MM.1S (cell line): ENCODE data around the gene S100A3.

Source experiments
- DNase-seq: peaks from one replicate; pipeline ENCODE4 v3.0.0-alpha.2; 2015
- H2AFZ ChIP-seq: fragments of 300-600 bp; sonication (generic); 2 replicates; pipeline ENCODE4 v1.6.0; 2016; ENCODE audit warnings: antibody characterized with exemption, low read length
- H3F3A ChIP-seq: fragments of 300-600 bp; sonication (generic); 2 replicates; pipeline ENCODE4 v1.6.1; 2016; ENCODE audit warnings: mild to moderate bottlenecking, antibody characterized with exemption, low read length, moderate library complexity, mixed read lengths; ENCODE audit not compliant: insufficient read depth
- H3K27ac ChIP-seq: fragments of 300-600 bp; sonication (generic); 2 replicates; pipeline ENCODE4 v1.5.1; 2016; ENCODE audit warnings: mild to moderate bottlenecking, low read length
- H3K27me3 ChIP-seq: fragments of 300-600 bp; sonication (generic); replicated peaks from 2 replicates; pipeline ENCODE4 v1.6.0; 2016; ENCODE audit warnings: low read length; ENCODE audit not compliant: insufficient read depth
- H3K36me3 ChIP-seq: fragments of 300-600 bp; sonication (generic); replicated peaks from 2 replicates; pipeline ENCODE4 v1.6.1; 2016; ENCODE audit warnings: mild to moderate bottlenecking, low read length, mixed read lengths; ENCODE audit not compliant: insufficient read depth
- H3K4me1 ChIP-seq: fragments of 300-600 bp; sonication (generic); 2 replicates; pipeline ENCODE4 v1.6.1; 2016; ENCODE audit warnings: low read length, mixed read lengths
- H3K4me2 ChIP-seq: fragments of 300-600 bp; sonication (generic); 2 replicates; pipeline ENCODE4 v1.6.0; 2016; ENCODE audit warnings: low read depth, low read length
- H3K4me3 ChIP-seq: fragments of 300-600 bp; sonication (generic); 2 replicates; pipeline ENCODE4 v1.5.1; 2016; ENCODE audit warnings: low read length, mixed read lengths
- H3K79me2 ChIP-seq: fragments of 300-600 bp; sonication (generic); 2 replicates; pipeline ENCODE4 v1.6.1; 2016; ENCODE audit warnings: mixed run types, low read length, mixed read lengths
- H3K9ac ChIP-seq: fragments of 300-600 bp; sonication (generic); 2 replicates; pipeline ENCODE4 v1.6.1; 2016; ENCODE audit warnings: low read length, mixed read lengths
- H3K9me2 ChIP-seq: fragments of 300-600 bp; sonication (generic); replicated peaks from 2 replicates; pipeline ENCODE4 v1.6.1; 2016; ENCODE audit warnings: mild to moderate bottlenecking, low read length, mixed read lengths; ENCODE audit not compliant: insufficient read depth
- H3K9me3 ChIP-seq: fragments of 300-600 bp; sonication (generic); replicated peaks from 2 replicates; pipeline ENCODE4 v1.6.1; 2016; ENCODE audit warnings: mild to moderate bottlenecking, low read length, mixed read lengths; ENCODE audit not compliant: insufficient read depth
- H4K20me1 ChIP-seq: fragments of 300-600 bp; sonication (generic); 2 replicates; pipeline ENCODE4 v1.6.1; 2016; ENCODE audit warnings: mild to moderate bottlenecking, low read length, moderate library complexity, mixed read lengths; ENCODE audit not compliant: insufficient read depth
- EZH2 ChIP-seq: fragments of 300-600 bp; sonication (generic); optimal IDR thresholded peaks from 2 replicates; pipeline ENCODE3; 2017; ENCODE audit warnings: low read depth, mild to moderate bottlenecking, antibody characterized with exemption, low read length, mixed read lengths
- EZH2phosphoT487 ChIP-seq: fragments of 300-600 bp; sonication (generic); IDR thresholded peaks from 2 replicates; pipeline ENCODE4 v1.6.1; 2018; ENCODE audit warnings: antibody characterized with exemption, low read length
- TF ChIP-seq, protein P1 (sequence below): fragments of 300-600 bp; sonication (generic); IDR thresholded peaks from 2 replicates; pipeline ENCODE4 v1.5.1; 2016; ENCODE audit warnings: antibody characterized with exemption, low read length, mixed read lengths

S100A3 gene

GRCh38 chr1:153543736-153544135, 5.3 kb downstream of the S100A3 start:
- H2AFZ ChIP-seq: no peak overlapping the region
- 0 out of 2 replicates have a peak, but pooled peaks cover 10% of the 10 kb centered on the region for H3K4me1 ChIP-seq
- no peak overlapping the region for H3K27ac ChIP-seq
- H3K27me3 ChIP-seq: no peaks in the 10 kb centered on the region
- no peaks in the 10 kb centered on the region for H3K9me3 ChIP-seq
- DNase-seq: no peak
- H4K20me1 ChIP-seq: no peaks in the 10 kb centered on the region
- no peak overlapping the region for H3K9ac ChIP-seq
- H3K36me3 ChIP-seq: no peaks in the 10 kb centered on the region
- no peak overlapping the region for H3K4me3 ChIP-seq
- H3K79me2 ChIP-seq: no peaks in the 10 kb centered on the region
- no peak for TF ChIP-seq EZH2
- no peak for TF ChIP-seq EZH2phosphoT487
- TF ChIP-seq, protein P1, sequence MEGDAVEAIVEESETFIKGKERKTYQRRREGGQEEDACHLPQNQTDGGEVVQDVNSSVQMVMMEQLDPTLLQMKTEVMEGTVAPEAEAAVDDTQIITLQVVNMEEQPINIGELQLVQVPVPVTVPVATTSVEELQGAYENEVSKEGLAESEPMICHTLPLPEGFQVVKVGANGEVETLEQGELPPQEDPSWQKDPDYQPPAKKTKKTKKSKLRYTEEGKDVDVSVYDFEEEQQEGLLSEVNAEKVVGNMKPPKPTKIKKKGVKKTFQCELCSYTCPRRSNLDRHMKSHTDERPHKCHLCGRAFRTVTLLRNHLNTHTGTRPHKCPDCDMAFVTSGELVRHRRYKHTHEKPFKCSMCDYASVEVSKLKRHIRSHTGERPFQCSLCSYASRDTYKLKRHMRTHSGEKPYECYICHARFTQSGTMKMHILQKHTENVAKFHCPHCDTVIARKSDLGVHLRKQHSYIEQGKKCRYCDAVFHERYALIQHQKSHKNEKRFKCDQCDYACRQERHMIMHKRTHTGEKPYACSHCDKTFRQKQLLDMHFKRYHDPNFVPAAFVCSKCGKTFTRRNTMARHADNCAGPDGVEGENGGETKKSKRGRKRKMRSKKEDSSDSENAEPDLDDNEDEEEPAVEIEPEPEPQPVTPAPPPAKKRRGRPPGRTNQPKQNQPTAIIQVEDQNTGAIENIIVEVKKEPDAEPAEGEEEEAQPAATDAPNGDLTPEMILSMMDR: no peak
- H3K4me2 ChIP-seq: no peak overlapping the region
- no peaks in the 10 kb centered on the region for H3F3A ChIP-seq
- H3K9me2 ChIP-seq: no peaks in the 10 kb centered on the region

DNA sequence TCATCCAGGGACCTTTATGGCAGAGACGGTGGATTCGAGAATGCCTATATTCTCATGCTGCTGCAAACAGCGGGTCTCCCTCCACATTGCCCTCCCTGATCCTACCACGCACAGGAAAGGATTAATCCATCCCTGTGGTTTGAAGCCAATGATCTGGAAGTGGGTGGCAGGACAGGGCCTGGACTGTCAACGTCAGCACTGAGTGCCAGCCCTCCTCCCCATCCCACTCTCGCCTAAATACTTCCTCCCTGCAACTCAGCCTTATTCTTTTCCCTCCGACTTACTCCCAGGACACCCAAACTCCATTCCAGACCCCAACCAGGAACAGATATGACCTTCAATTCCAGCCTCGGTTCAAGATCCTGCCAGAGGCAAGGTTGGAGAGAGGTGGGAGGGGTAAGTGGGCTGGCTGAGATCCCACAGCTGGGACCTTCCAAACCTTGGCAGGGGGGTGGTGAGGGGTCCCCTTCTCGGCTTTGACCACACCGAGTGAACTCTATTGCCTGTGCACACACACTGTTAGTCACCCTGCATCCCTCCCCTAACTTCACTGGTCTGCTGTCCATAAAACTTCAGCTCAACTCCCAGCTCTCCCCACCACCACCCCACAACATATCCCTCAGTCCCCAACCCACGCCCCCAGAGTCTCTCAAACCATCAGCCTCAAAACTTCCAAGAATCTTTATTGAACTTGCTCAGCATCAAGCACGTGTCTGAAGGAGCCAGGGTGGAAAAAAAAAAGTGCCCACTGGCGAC, 5.9 kb downstream of the S100A3 start:
- no peak overlapping the region for H3K27ac ChIP-seq
- TF ChIP-seq EZH2phosphoT487 (no peak), EZH2 (no peak)
- TF ChIP-seq, protein P1: no peak
- H3K4me3 ChIP-seq: no peak overlapping the region
- H2AFZ ChIP-seq: no peak overlapping the region
- no peak overlapping the region for H3K4me2 ChIP-seq
- peaks cover 14% of the 10 kb centered on the region; the same call in 1 of the 2 replicates for H3K4me1 ChIP-seq
- DNase-seq: no peak
- no peak overlapping the region for H3K9ac ChIP-seq
- no peaks in the 10 kb centered on the region for H3K36me3 ChIP-seq
- H3F3A ChIP-seq: no peaks in the 10 kb centered on the region
- no peaks in the 10 kb centered on the region for H3K27me3 ChIP-seq
- no peaks in the 10 kb centered on the region for H3K9me3 ChIP-seq
- H4K20me1 ChIP-seq: no peaks in the 10 kb centered on the region
- H3K9me2 ChIP-seq: no peaks in the 10 kb centered on the region
- H3K79me2 ChIP-seq: no peaks in the 10 kb centered on the region

- Histone ChIP-seq H3F3A (no peaks in the 10 kb centered on the region), H4K20me1 (no peaks in the 10 kb centered on the region), H3K27me3 (no peaks in the 10 kb centered on the region), H3K27ac (no peak overlapping the region), H3K79me2 (no peaks in the 10 kb centered on the region), H3K9me3 (no peaks in the 10 kb centered on the region), H3K4me3 (no peak overlapping the region), H3K4me1 (peaks cover 15% of the 10 kb centered on the region; the same call in 1 of the 2 replicates), H3K9ac (no peak overlapping the region), H3K4me2 (no peak overlapping the region), H2AFZ (no peak overlapping the region), H3K36me3 (no peaks in the 10 kb centered on the region), H3K9me2 (no peaks in the 10 kb centered on the region)
- TF ChIP-seq EZH2 (no peak), EZH2phosphoT487 (no peak)
- TF ChIP-seq, protein P1: no peak
- no peak for DNase-seq
These were observed 7.1 kb downstream of the S100A3 start for GRCh38 chr1:153541641-153542590.
